Right forelimb (tissue), 1 donor: ENCODE measurements around the gene LSAMP.
"Not testable (repeated sequence)": the region's sequence is repeated elsewhere in the genome, so short reads cannot be mapped to it uniquely, and the experiment has no call there.

Experiments used
- DNase-seq: peaks from one replicate; pipeline ENCODE4 v3.0.0-alpha.2; 2018

LSAMP gene

DNA sequence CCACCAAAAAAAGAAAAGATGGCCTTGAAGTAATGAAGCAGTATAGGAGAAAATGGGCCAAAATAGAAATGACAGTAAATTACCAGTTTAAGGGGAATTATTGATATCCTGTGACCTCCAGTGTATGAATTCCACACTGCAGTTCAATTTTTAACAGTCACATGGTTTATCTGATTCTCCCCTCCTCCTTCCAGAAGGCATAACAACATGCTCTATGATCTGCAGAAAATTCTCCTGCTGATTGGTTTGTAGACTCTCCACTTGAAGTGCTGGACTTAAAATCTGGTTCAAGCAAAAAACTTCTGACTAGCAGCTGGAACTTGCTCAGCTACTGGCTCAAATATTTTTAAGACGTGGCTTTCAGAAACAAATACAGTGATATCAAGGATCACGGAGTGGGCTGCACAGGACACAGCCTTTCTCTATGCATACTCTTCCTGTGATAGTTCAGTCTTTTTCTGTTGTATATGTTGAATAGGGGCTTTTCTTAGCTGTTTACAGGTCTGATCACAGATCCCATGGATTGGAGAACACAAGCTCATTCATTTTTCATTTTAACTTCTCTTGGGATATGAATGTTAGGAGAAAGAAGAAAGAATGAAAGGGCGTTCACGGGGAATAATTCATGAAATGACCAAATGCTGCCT lies 211.5 kb downstream of the LSAMP start:
- DNase-seq: no peak

DNA sequence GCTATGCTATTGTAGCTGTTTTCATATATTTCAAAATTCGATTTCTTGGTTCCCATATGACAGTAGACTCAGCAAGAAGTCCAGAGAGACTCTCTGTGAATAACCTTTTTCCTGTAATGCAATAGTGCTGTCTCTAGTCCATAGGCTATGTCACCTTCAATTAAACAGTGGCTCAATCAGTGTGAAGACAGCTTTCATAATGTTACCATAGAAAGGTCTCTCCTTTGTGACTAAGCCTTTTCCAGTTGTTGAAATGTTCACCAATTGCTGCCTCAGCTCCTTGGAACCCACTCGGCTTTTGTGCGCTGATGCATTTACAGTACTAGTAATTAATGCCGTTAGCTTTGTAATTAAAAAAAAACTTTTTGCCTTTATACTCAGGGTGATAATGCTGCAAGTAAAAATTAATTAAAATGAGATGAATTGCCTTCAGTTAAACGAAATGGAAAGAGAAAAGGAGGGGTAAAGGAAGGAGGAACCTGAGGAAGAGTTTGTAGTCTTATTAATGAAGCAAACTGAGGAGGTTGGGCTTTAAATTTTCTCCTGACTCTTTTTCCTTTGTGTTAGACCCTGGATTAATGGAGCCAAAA lies 214.8 kb downstream of the LSAMP start:
- DNase-seq: no peak

DNA sequence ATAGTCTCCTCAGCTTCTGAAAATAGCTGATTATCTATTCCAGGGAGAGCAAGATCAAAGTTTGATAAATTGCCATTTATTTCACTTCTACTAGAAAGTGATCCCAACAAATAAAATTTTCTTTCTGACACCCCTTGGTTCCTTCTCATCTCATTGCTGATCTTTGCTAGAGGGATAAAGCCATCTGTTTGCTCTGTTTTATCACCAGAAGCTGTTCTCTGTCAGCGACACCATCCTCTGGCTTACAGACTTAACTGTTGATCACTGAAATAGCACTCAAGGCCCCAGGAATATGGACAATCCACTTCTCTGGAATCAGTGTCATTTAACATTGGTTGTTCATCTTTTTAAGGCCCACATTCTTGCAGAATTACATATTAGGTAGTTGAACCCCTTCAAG lies 219.0 kb downstream of the LSAMP start:
- no peak for DNase-seq

DNA sequence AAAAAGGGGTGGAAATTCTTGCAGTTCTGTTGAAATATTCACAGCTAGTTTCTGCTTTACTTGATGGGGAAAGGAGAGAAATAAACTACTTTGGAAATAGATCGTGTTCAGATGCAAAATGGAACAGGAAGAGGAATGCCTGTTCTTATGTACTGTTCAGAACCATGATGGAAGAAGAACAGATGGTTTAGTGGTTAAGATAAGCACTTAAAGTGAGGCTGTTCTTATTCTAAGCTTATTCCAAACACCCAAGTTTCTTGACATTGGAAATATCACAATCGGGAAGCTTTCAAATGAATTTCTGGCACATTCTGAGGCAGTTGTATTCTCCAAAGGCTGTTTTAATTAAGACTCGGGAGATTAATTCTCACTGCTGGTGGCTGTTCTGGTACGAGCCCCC lies 228.5 kb downstream of the LSAMP start:
- no peak for DNase-seq

DNA sequence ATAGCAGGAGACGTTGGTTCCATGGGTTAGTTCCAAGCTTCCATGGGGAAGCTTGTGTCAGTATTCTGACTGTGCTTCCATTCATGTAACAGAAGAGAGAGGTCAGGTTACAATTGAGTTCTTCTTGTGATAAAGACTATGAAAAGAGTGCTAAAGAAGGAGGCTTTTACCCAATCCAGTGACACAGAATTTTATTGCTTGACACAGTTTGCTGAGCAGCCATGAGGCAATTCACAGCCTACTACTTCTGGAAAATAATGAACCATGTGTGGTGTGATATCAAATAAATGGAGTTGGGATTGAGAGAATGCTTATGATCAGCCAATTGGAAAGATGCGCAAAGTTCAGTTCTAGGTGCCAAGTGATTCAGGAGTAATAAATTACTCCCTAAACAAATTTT lies 233.4 kb downstream of the LSAMP start:
- DNase-seq: no peak

DNA sequence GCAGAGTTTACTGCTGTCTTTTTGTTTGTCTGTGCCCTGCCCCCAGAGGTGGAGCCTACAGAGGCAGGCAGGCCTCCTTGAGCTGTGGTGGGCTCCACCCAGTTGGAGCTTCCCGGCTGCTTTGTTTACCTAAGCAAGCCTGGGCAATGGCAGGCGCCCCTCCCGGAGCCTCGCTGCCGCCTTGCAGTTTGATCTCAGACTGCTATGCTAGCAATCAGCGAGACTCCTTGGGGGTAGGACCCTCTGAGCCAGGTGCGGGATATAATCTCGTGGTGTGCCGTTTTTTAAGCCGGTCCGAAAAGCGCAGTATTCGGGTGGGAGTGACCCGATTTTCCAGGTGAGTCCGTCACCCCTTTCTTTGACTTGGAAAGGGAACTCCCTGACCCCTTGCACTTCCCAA lies 236.5 kb downstream of the LSAMP start:
- DNase-seq: not testable (repeated sequence)

DNA sequence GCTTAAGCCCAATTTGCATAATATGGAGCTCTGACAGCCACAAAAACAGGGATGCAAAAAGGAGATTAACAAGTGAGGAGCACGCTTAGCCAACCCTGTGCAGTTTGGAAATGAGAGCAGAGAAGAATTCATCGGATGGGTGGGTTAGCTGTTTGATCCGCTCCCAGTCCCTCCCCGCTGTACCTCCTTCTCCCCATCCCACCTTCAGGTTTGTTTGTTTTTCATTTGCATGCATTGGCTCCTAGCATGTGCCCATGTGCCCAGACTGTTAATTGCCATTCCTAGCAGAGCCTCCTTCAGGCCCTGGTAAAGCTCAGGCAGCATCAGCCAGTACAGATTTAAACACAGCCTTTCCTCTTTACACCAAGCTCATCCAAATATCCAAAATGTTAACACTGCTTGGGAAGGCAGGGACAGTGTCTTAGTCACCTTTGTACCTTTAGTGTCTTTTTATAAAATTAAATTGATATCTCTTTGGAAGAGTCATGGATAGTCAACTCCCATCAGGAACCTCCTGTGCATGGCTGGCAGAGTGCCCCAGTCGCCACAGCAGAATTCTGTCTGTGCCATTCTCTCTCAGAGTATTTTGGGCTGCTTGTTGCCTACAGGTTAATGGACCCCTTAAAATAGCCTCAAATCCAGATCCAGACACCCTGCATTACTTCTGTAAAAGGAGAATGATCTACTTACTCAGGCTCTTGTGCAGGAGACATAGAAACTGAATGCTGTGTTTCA lies 244.2 kb downstream of the LSAMP start:
- DNase-seq: no peak

DNA sequence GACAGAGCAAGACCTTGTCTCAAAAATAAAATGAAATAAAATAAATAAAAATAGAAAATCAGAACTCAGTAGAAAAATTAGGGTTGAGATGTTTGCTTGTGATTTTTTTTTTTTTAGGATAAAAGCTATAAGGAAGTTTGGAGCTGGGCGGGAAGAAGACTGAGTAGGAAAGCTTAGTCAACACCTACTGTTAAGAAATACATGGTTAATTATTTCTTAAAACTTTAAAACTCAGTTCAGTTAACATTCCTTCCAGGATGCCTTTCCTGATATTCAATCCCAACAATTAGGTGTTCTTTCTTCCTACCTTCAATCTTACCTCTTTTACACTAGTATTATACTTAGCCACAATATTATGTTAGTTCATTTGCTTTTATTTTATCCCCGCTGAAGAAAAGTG lies 246.2 kb downstream of the LSAMP start:
- DNase-seq: no peak

DNA sequence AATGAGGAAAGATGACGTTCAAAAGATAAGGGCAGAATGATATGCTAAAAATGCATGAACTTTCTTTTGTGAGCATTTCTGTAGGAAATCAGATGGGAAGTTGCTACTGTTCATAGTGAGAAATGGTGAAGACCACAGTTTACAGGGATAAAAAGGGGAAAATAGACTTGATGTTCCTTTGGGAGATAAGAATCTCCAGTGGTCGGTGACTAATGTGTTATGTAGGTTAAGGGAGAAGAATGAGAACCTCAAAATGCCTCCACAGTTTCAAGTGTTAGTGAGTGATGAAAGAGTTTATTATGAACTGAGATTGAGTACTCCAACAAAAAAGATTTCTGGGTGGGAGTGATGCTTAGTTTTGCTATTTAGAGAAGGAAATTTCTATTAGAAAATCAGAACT lies 247.2 kb downstream of the LSAMP start:
- no peak for DNase-seq

DNA sequence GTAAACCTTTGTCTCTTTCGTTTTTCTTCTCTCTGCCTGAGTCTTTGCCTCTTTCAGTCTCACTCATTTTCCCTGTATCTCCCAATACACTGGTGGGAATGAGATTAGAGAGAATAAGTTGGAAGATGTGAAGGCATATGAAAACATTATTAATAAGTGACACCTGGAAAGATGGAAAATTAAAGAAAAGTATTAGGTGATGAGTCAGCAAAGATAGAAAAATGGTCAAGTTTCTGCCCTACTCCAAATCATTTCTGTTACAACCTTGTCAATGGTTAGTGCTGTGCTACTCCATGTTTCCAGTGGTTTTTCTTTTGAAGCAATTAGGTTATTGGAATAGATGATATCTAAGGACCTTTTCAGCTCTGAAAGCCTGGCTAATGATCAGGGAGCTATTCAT lies 252.8 kb downstream of the LSAMP start:
- no peak for DNase-seq

DNA sequence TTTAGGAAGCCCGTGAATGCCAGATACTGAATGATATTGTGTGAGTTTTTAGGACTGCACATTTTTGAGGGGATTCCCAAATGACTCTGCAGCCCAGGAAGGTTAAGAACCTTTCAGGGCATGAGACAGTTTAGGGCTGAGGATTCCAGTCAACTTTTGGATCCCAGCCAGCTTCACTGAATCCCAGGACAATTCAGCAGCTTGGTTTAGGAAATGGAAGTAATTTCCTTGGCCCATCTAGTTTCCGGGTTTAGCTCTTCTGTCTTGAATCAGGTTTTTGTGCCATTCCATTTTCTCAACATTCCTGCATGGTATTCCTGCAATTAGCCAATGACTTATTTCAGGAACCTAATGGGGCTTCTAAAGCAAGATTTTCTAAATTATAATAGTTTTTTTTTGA lies 253.9 kb downstream of the LSAMP start:
- DNase-seq: no peak

DNA sequence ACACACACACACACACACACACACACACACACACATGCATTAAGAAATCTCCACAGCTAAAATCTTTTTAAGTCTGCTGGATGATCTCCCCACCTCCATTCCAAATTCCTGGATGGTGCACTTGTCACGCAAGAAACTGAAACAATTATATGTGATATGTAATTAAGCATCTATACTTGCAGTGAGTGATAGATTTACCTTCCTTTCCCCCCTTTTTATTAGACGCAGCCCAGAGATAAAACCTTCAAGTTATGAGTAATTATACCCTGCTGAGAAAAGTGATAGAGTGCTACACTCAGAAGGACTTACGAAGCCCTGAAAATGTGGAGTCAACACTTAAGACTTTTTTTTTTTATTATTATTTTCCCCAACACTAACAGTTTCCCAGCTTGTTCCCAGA lies 255.2 kb downstream of the LSAMP start:
- DNase-seq: no peak

DNA sequence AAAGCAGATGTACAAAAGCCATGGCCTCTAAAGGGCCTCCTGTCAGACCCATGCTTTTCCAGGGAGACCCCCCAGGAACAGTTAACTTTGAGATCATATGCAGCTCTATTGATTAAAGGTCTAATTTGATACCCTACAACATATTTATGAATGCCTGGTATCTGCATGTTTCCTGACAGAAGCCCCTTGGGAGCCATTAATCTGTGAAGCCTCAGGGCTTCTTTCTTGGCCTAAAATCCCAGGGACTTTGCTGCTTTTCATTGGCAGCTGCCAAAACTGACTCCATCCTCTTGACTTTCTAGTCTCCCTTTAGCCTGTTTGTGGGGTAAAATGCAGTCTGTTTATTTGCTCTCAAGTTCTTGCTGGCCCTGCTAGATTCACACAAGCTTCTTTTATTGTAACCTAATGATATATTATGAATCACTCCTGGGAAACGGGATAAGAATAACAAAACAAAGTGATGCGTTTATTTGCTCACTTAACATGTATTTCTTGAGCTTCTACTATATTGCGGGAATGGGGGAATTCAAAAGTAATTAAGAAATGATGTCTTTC lies 257.0 kb downstream of the LSAMP start:
- no peak for DNase-seq

DNA sequence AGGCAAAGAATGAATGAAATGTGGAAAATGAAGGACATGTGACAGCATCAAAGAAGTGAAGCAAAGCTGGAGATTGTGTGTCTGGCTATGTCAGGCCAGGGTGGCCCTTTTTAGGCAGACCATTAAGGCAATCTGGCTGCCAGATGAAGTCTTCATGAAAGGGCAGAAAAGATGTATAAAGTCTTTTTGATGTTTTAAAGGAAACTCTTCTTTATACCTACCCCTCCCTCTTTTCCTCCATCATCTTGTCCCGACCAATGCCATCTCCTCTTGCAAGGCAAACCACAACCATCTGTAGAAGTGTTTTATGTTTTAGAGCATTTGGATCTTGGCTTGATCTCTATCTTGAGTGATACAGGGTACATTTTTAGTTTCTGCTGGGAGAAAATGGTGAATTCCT lies 259.2 kb downstream of the LSAMP start:
- DNase-seq: no peak

DNA sequence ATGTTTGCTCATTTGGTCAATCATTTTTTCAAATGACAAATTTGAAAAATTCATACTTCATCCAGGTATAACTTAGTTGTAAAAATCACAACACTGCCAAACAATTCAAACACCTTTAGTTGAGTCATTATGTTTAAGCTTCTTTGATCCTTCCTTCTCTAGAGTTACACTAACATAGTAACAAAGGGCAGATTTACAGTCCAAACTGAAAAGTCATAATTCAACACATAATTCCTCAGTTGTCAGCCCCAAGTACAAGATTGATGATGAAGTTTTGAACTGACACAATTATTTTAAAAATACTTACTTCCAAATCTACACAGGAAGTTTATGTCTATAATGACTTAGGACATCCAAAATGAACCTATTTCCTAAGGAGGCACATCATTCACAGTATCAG lies 264.1 kb downstream of the LSAMP start:
- no peak for DNase-seq

DNA sequence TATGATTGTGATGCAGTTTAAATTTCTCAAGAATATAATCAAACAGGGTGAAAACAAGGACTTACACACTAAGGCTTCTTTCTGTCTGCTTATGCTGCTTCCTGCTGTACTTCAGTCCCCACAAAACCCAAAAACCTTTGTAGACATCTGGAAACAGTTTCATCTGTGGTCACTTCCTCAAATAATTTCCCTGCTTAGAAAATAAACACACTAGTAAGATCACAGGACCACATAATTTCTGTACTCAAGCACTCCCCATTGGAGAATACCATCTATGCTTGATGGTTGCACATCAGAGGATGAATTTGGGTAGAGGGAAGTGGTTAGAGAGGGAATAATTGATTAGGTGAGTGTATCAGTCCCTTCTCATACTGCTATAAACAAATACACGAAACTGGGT lies 266.2 kb downstream of the LSAMP start:
- no peak for DNase-seq

DNA sequence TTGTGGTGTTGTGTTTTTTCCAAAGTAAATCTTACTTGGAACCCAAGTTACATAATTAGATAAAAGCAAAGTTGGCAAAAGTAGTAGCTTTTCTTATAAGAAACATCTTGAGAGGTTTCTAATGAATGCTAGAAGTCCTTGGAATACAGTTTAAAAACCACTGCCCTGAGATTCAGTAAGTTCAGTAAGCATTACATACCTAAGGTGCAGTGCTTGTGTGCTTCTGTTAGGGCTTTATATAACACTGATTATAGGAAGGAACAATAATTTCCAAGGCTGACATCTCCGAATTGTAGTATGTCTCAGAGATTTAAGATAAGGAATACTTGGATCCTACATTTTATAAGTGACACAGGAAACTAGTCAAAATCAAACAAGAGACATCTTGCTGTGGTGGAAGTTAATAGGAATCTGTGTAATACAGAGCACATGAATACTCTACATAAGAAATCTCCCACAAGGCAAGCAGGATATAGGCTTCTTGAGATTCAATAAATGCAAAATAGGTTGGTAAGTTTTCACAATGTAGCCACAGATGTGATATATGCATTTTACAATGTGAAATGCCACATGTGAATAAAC lies 268.2 kb downstream of the LSAMP start:
- no peak for DNase-seq

DNA sequence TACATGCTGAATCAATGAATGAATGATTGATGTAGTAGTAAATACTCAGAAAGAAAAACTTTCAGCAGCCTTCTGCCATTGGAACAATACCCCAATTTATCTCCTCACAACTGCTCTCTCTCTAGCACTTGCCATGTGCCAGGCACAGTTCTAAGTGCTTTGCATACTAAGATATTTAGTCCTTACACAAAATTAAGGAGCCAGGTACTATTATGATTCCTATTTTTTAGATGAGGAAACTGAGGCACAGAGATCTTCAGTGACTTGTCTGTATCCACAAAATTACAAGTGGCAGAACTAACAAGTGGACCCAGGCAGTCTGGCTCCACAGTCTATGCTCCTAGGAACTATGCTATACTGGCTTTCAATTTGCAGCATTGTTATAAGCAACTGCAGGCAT lies 279.2 kb downstream of the LSAMP start:
- DNase-seq: no peak

DNA sequence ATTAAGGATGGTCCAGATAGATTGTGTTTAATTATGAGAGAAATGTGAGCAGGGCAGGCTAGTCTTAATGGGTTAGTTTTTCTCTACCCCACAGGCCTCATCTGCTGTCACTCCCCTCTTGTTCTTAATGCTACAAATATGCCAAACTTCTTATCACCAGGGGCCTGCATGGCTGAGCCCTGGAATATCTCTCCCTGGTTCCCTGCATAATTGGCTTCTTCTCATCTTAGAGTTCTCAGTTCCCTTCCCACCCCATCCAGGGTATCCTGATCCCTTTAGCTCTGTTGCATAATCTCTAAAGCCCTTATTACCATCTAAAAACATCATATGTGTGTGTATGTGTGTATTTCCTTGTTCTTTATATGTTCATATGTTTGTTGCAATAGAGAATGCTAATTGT lies 279.6 kb downstream of the LSAMP start:
- no peak for DNase-seq

DNA sequence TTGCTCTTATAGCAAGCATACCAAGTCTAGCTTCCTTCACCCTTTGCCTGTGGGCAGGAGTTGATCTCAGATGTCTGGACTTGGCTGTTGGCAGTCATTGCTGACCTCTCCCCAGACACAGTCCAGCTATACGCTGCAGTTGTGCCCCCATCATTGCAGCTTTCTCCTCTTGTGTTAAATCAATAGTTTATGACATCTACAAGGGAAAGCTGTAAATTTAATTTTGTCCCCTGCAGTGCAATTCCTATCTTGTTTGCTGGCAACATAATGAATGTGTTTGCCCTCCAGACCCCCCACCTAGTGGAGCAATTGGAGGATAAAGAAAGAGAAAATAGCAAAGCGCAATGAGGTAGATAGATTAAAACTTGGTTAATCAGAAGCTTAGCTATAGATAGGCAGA lies 280.2 kb downstream of the LSAMP start:
- no peak for DNase-seq

DNA sequence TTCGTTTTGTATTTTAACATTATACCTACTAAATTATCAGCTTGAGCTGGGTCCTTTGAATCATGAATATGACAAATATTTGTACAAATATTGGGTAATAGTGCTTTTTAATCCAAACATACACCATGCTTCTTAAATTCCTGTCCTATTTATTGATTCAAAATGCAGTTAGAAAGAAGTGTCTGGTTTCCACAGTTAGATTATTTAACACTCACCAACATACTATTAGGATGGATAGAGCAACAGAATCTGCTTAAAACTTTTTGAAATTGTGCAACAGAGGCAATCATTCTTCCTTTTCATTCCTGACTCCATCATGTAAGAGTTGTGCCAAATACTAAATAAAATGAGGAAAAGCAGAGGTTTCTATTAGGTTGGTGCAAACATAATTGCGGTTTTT lies 281.2 kb downstream of the LSAMP start:
- no peak for DNase-seq

DNA sequence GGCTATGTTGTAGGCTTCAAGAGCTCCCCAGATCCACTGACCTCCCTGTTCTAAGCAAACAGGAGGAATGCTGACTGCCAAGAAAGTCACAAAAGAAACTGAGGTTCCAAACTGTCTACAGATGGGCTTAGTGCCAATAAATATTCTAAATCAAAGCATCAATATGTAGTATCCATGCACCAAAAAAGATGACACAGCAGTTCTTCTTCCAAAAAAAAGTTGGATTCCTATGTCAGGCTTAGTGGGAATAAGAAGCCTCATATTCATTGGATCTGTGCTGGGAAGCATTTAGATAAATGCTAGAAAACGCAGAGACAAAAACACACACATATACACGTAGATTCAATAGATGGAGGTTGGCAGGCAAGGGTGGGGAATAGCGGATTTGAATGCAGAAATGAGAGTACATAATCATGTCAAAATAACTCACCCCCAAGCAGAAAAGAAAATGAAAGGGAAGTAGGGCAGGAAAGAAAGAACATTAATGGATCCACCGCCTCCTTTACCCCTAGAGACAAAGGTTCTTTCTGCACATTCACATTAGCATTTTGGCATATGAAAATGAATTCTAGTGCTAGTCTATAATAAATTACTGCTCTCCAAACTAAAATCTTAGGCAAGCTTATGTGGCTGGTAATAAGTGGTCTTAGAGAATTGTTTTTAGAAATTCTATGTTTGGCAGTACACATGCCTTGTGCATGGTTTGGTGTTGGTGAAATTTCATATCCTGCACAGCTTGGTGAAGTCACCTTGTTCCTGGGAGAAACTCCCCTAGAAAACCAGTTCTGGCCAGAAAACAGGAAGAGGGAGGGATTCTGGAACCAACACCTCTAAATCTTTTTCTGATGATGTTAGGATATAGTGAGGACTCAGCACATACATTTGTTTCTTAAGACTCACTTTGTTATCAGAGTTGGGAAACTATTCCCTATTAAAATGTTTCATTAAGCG lies 283.4 kb downstream of the LSAMP start:
- no peak for DNase-seq

DNA sequence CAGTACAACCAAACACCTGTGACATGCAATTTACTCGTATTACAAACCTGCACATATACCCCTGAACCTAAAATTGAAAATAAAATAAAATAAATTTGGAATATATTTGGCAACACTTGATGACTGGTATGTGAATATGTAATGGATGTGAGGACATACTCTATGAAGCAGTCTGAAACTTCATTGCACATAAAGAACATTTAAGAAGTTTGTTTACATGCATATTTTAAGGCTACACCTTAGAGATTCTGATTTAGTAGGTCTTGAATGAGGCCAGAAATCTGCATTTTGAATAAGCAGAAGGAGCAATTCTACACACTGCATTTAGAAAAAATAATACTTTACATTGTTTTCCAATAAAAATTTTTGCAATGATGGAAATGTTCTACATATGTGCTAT lies 284.7 kb downstream of the LSAMP start:
- no peak for DNase-seq
